Measurements from ENCODE around the gene VPS45.
"Not testable (repeated sequence)": the region's sequence is repeated elsewhere in the genome, so short reads cannot be mapped to it uniquely, and the experiment has no call there.

Gene VPS45

DNA sequence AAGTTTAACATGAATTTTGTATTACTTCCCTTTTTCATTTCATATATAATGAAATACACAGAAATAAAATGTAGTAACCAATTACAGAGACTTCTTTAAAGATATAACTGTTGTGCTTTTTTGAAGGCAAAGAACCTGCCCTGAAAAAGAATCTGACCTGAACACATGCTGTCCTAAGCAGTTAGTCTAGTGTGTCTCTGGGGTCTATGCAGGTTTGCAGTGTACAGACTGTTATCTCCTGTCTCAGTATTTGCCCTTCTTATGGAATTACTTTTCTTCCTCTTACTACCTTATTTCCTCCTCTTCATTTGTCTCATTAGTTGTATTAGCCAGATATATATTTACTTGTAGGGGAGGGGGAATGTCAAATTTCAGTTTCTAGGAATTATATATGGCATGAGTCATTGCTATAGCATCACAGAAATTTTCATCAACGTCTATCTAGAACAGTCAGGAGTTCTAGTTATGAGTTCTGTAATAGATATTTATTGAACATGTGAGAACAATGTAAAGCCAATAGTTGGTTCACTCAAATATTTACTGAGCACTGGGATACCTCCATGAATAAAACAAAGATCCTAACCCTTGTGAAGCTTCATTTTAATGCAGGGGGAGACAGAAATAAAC, 53.8 kb downstream of the VPS45 start:
- Histone ChIP-seq H3K27me3 (ENCODE audit: control insufficient read depth, insufficient read depth, low read length) (no peaks in the 10 kb centered on the region), H3K9me3 (ENCODE audit: control insufficient read depth, insufficient read depth, low read length) (no peaks in the 10 kb centered on the region), H3K27ac (ENCODE audit: low read length) (no peak overlapping the region), H3K4me1 (ENCODE audit: control insufficient read depth, insufficient read depth, low read length) (no peaks in the 10 kb centered on the region), H3K4me3 (ENCODE audit: low read length) (no peak overlapping the region), H3K36me3 (ENCODE audit: control insufficient read depth, insufficient read depth, low read length) (no peaks in the 10 kb centered on the region)
- no peak for DNase-seq (ENCODE audit: low read depth, low spot score)
- WGBS (ENCODE audit: insufficient coverage, insufficient read length), result no CpG with 5 or more reads among the region's 1 CpG

DNA sequence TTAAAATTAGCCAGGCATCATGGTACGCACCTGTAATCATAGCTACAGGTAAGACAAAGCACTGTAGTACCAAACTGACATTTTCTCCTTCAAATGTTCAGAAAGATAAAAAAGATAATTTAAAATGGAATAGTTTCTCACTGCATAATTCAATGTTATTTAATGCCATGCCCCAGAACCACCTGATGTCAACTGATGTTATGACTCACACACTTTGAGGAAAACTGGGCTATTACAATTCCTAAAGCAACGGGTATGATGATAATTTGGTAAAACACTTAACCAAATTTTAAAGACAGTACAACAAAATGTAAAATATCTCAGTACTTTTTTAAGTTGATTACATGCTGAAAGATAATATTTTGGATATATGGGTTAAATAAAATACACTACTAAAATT, 59.2 kb downstream of the VPS45 start:
- no peaks in the 10 kb centered on the region for H3K36me3 ChIP-seq (ENCODE audit: control insufficient read depth, insufficient read depth, low read length)
- no peaks in the 10 kb centered on the region for H3K27me3 ChIP-seq (ENCODE audit: control insufficient read depth, insufficient read depth, low read length)
- WGBS (ENCODE audit: insufficient coverage, insufficient read length), result no CpG with 5 or more reads among the region's 2 CpGs
- no peak overlapping the region for H3K27ac ChIP-seq (ENCODE audit: low read length)
- H3K4me3 ChIP-seq (ENCODE audit: low read length), result no peak overlapping the region
- H3K4me1 ChIP-seq (ENCODE audit: control insufficient read depth, insufficient read depth, low read length), result no peaks in the 10 kb centered on the region
- no peak for DNase-seq (ENCODE audit: low read depth, low spot score)
- H3K9me3 ChIP-seq (ENCODE audit: control insufficient read depth, insufficient read depth, low read length), result no peaks in the 10 kb centered on the region

DNA sequence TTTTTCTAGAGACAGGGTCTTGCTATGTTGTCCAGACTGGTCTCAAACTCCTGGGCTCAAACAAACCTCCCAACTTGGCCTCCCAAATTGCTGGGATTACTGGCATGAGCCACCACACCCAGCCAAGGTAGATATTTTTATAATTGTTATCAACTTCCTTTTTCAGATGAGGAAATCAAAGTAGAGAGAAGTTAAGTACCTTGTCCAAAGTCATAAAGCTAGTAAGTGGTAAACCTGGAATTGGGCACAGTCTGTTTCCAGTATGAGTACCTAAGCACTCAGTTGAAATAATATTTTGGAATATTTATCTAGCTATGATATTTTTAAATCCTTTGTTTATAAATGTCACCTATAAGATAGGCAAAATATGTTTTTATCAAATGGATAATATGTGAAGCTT, 59.9 kb downstream of the VPS45 start:
- Histone ChIP-seq H3K36me3 (ENCODE audit: control insufficient read depth, insufficient read depth, low read length) (no peaks in the 10 kb centered on the region), H3K27me3 (ENCODE audit: control insufficient read depth, insufficient read depth, low read length) (no peaks in the 10 kb centered on the region), H3K27ac (ENCODE audit: low read length) (no peak overlapping the region), H3K4me3 (ENCODE audit: low read length) (no peak overlapping the region), H3K9me3 (ENCODE audit: control insufficient read depth, insufficient read depth, low read length) (no peaks in the 10 kb centered on the region), H3K4me1 (ENCODE audit: control insufficient read depth, insufficient read depth, low read length) (no peaks in the 10 kb centered on the region)
- no peak for DNase-seq (ENCODE audit: low read depth, low spot score)

DNA sequence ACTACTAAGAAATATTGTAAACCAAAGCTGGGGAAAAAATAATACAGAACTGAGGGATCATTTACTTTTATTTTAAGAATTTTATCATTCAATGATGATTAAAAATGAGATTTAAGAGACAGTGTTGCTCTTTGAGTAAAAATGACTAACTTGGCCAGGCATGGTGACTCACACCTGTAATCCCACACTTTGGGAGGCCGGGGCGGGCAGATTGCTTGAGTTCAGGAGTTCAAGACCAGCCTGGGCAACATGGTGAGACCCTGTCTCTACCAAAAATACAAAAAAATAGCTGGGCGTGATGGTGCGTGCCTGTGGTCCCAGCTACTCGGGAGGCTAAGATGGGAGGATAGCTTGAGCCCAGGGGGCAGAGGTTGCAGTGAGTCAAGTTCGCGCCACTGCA, 60.3 kb downstream of the VPS45 start:
- WGBS (ENCODE audit: insufficient coverage, insufficient read length), result no CpG with 5 or more reads among the region's 7 CpGs
- H3K9me3 ChIP-seq (ENCODE audit: control insufficient read depth, insufficient read depth, low read length), result no peaks in the 10 kb centered on the region
- no peak for DNase-seq (ENCODE audit: low read depth, low spot score)
- no peaks in the 10 kb centered on the region for H3K36me3 ChIP-seq (ENCODE audit: control insufficient read depth, insufficient read depth, low read length)
- H3K27me3 ChIP-seq (ENCODE audit: control insufficient read depth, insufficient read depth, low read length), result no peaks in the 10 kb centered on the region
- no peak overlapping the region for H3K27ac ChIP-seq (ENCODE audit: low read length)
- H3K4me3 ChIP-seq (ENCODE audit: low read length), result no peak overlapping the region
- no peaks in the 10 kb centered on the region for H3K4me1 ChIP-seq (ENCODE audit: control insufficient read depth, insufficient read depth, low read length)

DNA sequence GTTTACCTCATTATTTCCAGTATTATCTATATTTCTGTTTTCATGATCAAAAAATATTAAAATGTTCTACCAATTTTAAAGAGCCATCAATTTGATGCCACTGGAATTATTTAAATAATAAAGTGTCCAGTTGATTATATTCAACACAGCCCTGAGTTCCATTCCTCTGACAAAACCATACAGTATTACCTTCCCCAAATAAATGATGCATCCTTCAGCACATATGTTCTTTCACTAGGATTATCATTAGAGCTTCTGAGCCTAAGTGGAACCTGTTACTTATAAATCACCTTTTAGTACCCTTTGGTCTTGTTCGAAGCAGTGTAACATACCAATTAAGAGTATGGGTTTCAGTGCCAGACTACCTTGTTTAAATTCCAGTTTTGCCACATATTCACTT, 64.8 kb downstream of the VPS45 start:
- DNase-seq (ENCODE audit: low read depth, low spot score), result no peak
- no CpG with 5 or more reads among the region's 1 CpG for WGBS (ENCODE audit: insufficient coverage, insufficient read length)
- no peaks in the 10 kb centered on the region for H3K4me1 ChIP-seq (ENCODE audit: control insufficient read depth, insufficient read depth, low read length)

DNA sequence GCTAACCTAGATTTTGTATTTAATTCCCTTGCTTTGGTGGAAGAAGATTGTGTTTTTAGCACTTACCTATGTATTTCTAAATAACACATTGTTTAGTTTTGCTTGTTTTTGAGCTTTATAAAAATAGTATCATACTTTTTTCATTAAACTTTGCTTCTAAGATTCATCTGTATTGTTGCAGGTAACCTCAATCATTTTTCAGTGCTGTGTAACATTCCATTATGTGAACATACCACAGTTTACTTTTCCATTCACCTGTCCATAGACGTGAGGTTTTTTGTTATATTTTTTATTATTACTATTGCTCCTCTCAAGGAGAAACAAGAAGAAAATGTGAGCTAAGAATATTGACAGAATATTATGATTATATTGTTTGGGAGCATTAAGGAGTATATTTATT, 67.0 kb downstream of the VPS45 start:
- DNase-seq (ENCODE audit: low read depth, low spot score), result no peak
- H3K9me3 ChIP-seq (ENCODE audit: control insufficient read depth, insufficient read depth, low read length), result no peaks in the 10 kb centered on the region
- no CpG with 5 or more reads among the region's 1 CpG for WGBS (ENCODE audit: insufficient coverage, insufficient read length)

More for the DNA sequence above, 64.8 kb downstream of the VPS45 start:
- no peak overlapping the region for H3K4me3 ChIP-seq (ENCODE audit: low read length)
- no peaks in the 10 kb centered on the region for H3K27me3 ChIP-seq (ENCODE audit: control insufficient read depth, insufficient read depth, low read length)
- no peaks in the 10 kb centered on the region for H3K36me3 ChIP-seq (ENCODE audit: control insufficient read depth, insufficient read depth, low read length)
- no peaks in the 10 kb centered on the region for H3K9me3 ChIP-seq (ENCODE audit: control insufficient read depth, insufficient read depth, low read length)
- no peak overlapping the region for H3K27ac ChIP-seq (ENCODE audit: low read length)

DNA sequence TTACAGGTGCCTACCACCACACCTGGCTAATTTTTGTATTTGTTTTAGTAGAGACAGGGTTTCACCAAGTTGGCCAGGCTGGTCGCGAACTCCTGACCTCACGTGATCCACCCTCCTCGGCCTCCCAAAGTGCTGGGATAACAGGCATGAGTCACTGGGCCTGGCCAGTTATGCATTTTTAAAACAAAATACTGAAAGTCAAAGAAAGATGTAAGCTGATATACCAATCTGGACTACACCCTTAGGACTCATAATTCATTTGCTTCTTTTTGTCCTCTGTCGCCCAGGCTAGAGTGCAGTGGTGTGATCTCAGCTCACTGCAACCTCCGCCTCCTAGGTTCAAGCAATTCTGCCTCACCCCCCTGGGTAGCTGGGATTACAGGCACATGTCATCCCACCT, 67.8 kb downstream of the VPS45 start:
- DNase-seq (ENCODE audit: low read depth, low spot score), result not testable (repeated sequence)

More for the DNA sequence above, 67.0 kb downstream of the VPS45 start:
- Histone ChIP-seq H3K4me1 (ENCODE audit: control insufficient read depth, insufficient read depth, low read length) (no peaks in the 10 kb centered on the region), H3K4me3 (ENCODE audit: low read length) (no peak overlapping the region), H3K27me3 (ENCODE audit: control insufficient read depth, insufficient read depth, low read length) (no peaks in the 10 kb centered on the region), H3K27ac (ENCODE audit: low read length) (no peak overlapping the region), H3K36me3 (ENCODE audit: control insufficient read depth, insufficient read depth, low read length) (no peaks in the 10 kb centered on the region)

DNA sequence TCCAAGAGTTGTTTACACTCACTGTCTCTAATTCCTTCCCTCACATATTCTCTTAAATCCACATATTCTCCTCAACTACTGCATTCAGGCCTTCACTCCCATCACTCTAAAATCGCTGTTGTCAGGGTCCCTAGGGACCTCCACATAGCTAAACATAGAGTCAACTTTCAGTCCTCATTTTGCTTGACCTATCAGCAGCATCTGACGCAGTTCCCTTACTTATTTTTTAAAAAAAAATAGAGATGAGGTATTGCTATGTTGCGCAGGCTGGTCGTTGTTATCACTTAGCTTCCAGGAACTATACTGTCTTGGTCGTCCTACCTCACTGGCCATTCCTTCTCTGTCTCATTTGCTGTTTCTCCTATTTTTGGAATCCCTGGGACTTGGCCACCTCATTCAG, 70.5 kb downstream of the VPS45 start:
- Histone ChIP-seq H3K4me1 (ENCODE audit: control insufficient read depth, insufficient read depth, low read length) (no peaks in the 10 kb centered on the region), H3K36me3 (ENCODE audit: control insufficient read depth, insufficient read depth, low read length) (no peaks in the 10 kb centered on the region), H3K4me3 (ENCODE audit: low read length) (no peak overlapping the region), H3K9me3 (ENCODE audit: control insufficient read depth, insufficient read depth, low read length) (no peaks in the 10 kb centered on the region), H3K27ac (ENCODE audit: low read length) (no peak overlapping the region), H3K27me3 (ENCODE audit: control insufficient read depth, insufficient read depth, low read length) (no peaks in the 10 kb centered on the region)
- WGBS (ENCODE audit: insufficient coverage, insufficient read length), result no CpG with 5 or more reads among the region's 5 CpGs
- DNase-seq (ENCODE audit: low read depth, low spot score), result no peak

More for the DNA sequence above, 67.8 kb downstream of the VPS45 start:
- not testable (repeated sequence) for H3K36me3 ChIP-seq (ENCODE audit: control insufficient read depth, insufficient read depth, low read length); H3K4me1 ChIP-seq (ENCODE audit: control insufficient read depth, insufficient read depth, low read length); H3K27ac ChIP-seq (ENCODE audit: low read length); H3K4me3 ChIP-seq (ENCODE audit: low read length); H3K9me3 ChIP-seq (ENCODE audit: control insufficient read depth, insufficient read depth, low read length); H3K27me3 ChIP-seq (ENCODE audit: control insufficient read depth, insufficient read depth, low read length)
- WGBS (ENCODE audit: insufficient coverage, insufficient read length), result no CpG with 5 or more reads among the region's 6 CpGs

DNA sequence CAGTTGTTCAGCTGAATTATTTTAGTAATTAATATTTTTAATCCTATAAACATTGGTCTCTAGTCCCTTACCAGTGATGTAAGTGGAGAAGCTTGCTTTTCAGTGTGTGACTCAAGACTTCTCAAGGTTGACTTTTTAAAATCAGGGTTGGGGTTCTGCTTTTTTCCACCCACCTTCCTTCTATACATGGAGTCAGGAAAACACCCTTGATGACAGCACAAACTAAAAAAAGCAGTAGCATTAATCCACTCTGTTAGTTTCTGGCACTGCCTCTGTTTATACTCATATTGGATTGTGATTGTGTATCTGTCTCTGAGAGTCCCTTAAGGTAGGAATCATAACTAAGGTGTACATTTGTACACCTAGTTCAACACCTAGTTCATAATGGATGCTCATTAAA, 73.9 kb downstream of the VPS45 start:
- no peaks in the 10 kb centered on the region for H3K9me3 ChIP-seq (ENCODE audit: control insufficient read depth, insufficient read depth, low read length)
- no peak overlapping the region for H3K27ac ChIP-seq (ENCODE audit: low read length)
- H3K27me3 ChIP-seq (ENCODE audit: control insufficient read depth, insufficient read depth, low read length), result no peaks in the 10 kb centered on the region
- H3K4me3 ChIP-seq (ENCODE audit: low read length), result no peak overlapping the region
- no peak for DNase-seq (ENCODE audit: low read depth, low spot score)
- H3K36me3 ChIP-seq (ENCODE audit: control insufficient read depth, insufficient read depth, low read length), result no peaks in the 10 kb centered on the region
- H3K4me1 ChIP-seq (ENCODE audit: control insufficient read depth, insufficient read depth, low read length), result no peaks in the 10 kb centered on the region

DNA sequence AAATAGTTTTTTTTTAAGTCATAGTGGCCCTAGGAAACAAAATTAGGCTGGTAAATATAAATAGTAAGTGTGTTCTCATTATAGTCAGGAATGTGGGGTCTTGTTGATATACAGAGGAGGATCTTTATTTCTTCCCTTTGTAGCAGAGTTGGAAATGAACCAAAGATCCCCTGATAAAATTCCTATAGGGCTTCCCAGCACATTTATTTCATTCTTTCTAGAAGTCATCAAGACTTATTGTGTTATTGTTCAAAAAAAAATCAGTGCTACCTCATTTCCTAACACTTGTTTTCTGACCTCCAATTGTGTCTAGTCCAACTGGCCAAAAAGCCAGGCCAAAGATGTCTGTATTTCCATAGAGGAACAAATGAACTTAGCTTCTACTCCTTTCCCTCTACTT, 74.5 kb downstream of the VPS45 start:
- Histone ChIP-seq H3K27me3 (ENCODE audit: control insufficient read depth, insufficient read depth, low read length) (no peaks in the 10 kb centered on the region), H3K4me1 (ENCODE audit: control insufficient read depth, insufficient read depth, low read length) (no peaks in the 10 kb centered on the region), H3K36me3 (ENCODE audit: control insufficient read depth, insufficient read depth, low read length) (no peaks in the 10 kb centered on the region), H3K27ac (ENCODE audit: low read length) (no peak overlapping the region), H3K9me3 (ENCODE audit: control insufficient read depth, insufficient read depth, low read length) (no peaks in the 10 kb centered on the region), H3K4me3 (ENCODE audit: low read length) (no peak overlapping the region)
- DNase-seq (ENCODE audit: low read depth, low spot score), result no peak

DNA sequence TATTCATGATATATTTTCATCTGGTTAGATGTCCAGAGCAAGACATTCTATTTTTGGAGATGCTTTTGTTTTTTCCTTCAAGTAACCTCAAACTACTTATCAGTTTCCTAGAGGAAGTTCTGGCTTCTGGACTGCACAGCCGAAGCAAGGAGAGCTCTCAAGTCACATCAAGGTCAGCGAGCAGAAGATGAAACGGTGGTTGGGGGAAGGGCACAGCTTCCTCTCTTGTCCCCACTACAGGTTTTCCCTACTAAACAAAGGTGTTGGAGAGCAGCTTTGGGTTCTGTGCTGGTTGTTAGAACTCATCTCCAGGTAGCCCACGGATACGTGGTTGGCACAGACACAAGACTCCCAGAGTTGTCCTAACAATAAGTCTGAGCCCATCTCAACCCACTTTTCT, 77.0 kb downstream of the VPS45 start:
- Histone ChIP-seq H3K36me3 (ENCODE audit: control insufficient read depth, insufficient read depth, low read length) (no peaks in the 10 kb centered on the region), H3K9me3 (ENCODE audit: control insufficient read depth, insufficient read depth, low read length) (no peaks in the 10 kb centered on the region), H3K4me3 (ENCODE audit: low read length) (no peak overlapping the region), H3K27ac (ENCODE audit: low read length) (no peak overlapping the region), H3K4me1 (ENCODE audit: control insufficient read depth, insufficient read depth, low read length) (0 out of 2 replicates have a peak, but pooled peaks cover 1% of the 10 kb centered on the region), H3K27me3 (ENCODE audit: control insufficient read depth, insufficient read depth, low read length) (no peaks in the 10 kb centered on the region)
- WGBS (ENCODE audit: insufficient coverage, insufficient read length), result no CpG with 5 or more reads among the region's 5 CpGs
- DNase-seq (ENCODE audit: low read depth, low spot score), result no peak
